NCI-H510A (cell line): ENCODE measurements around the gene IGF2.
"Not testable (repeated sequence)": the region's sequence is repeated elsewhere in the genome, so short reads cannot be mapped to it uniquely, and the experiment has no call there.

Experiments used
- DNase-seq: peaks from one replicate; lab custom pipeline; 2025; lab: John Stamatoyannopoulos, UW

IGF2 gene

GRCh38 chr11:2139123-2139521 lies at the start of gene IGF2:
IGF2 (minus strand) TSS chr11:2139389; CDS start chr11:2135523, 3,866 bp downstream.
- no peak for DNase-seq

- no peak for DNase-seq
These were observed 49.6 kb upstream of the IGF2 start for GRCh38 chr11:2188745-2189144.

GRCh38 chr11:2187280-2187707 lies 48.1 kb upstream of the IGF2 start:
- no peak for DNase-seq

- DNase-seq: peak; percentile 19
These were observed 47.6 kb upstream of the IGF2 start for GRCh38 chr11:2186669-2187279.

- no peak for DNase-seq
These were observed 46.3 kb upstream of the IGF2 start for GRCh38 chr11:2185324-2186085.

- no peak for DNase-seq
These were observed 43.7 kb upstream of the IGF2 start for GRCh38 chr11:2182692-2183474.

- no peak for DNase-seq
These were observed 42.9 kb upstream of the IGF2 start for GRCh38 chr11:2182075-2182474.

- DNase-seq: no peak
These were observed 41.7 kb upstream of the IGF2 start for GRCh38 chr11:2180789-2181370.

GRCh38 chr11:2180347-2180746 lies 41.2 kb upstream of the IGF2 start:
- no peak for DNase-seq

- DNase-seq: no peak
These were observed 40.3 kb upstream of the IGF2 start for GRCh38 chr11:2179516-2179915.

GRCh38 chr11:2178906-2179494 lies 39.8 kb upstream of the IGF2 start:
- DNase-seq: no peak

- DNase-seq: not testable (repeated sequence)
These were observed 39.0 kb upstream of the IGF2 start for GRCh38 chr11:2178055-2178773.

- DNase-seq: no peak
These were observed 37.9 kb upstream of the IGF2 start for GRCh38 chr11:2177076-2177475.

GRCh38 chr11:2176389-2176900 lies 37.3 kb upstream of the IGF2 start:
- no peak for DNase-seq

GRCh38 chr11:2175659-2176058 lies 36.5 kb upstream of the IGF2 start:
- DNase-seq: no peak

GRCh38 chr11:2174361-2174760 lies 35.2 kb upstream of the IGF2 start:
- no peak for DNase-seq

GRCh38 chr11:2173761-2174160 lies 34.6 kb upstream of the IGF2 start:
- no peak for DNase-seq

GRCh38 chr11:2173150-2173693 lies 34.0 kb upstream of the IGF2 start:
- no peak for DNase-seq

GRCh38 chr11:2172676-2173075 lies 33.5 kb upstream of the IGF2 start:
- DNase-seq: no peak

GRCh38 chr11:2171591-2172003 lies 32.4 kb upstream of the IGF2 start, which contains the start of gene TH:
TH (minus strand) TSS chr11:2171815; CDS start chr11:2171786, 29 bp downstream.
- no peak for DNase-seq
